Measurements from ENCODE around the gene LRRC58.
"Not testable (repeated sequence)": the region's sequence is repeated elsewhere in the genome, so short reads cannot be mapped to it uniquely, and the experiment has no call there.

The LRRC58 gene

GRCh38 chr3:120291552-120291951 lies 57.6 kb downstream of the LRRC58 start:
- not testable (repeated sequence) for H4K8ac ChIP-seq (ENCODE audit: low read length); H3K4me3 ChIP-seq (ENCODE audit: insufficient read depth in 1 of 2, low read depth in 1 of 2, low read length in 2 of 2); H3K23ac ChIP-seq (ENCODE audit: low read length in 2 of 2); H2BK5ac ChIP-seq (ENCODE audit: low read depth, low read length, poor library complexity, severe bottlenecking); H3K14ac ChIP-seq (ENCODE audit: low read length in 2 of 2); H3K9ac ChIP-seq (ENCODE audit: low read length); H3K4me2 ChIP-seq (ENCODE audit: low read length, poor library complexity, severe bottlenecking); H3K27ac ChIP-seq (ENCODE audit: low read length, poor library complexity, severe bottlenecking); H3K18ac ChIP-seq (ENCODE audit: low read depth in 1 of 2, low read length in 2 of 2); H2AFZ ChIP-seq (ENCODE audit: low read depth, low read length); H3K36me3 ChIP-seq (ENCODE audit: control insufficient read depth in 1 of 2, insufficient read depth in 2 of 2, low read depth in 1 of 2, low read length in 2 of 2); H2BK120ac ChIP-seq (ENCODE audit: low read depth, low read length); DNase-seq; H2AK5ac ChIP-seq (ENCODE audit: low read length, severe bottlenecking); H2BK12ac ChIP-seq (ENCODE audit: low read length in 2 of 2); H2BK15ac ChIP-seq (ENCODE audit: low read depth, poor library complexity, severe bottlenecking); H3K79me1 ChIP-seq (replicated peaks; ENCODE audit: low read length, poor library complexity, severe bottlenecking); H3K4ac ChIP-seq (ENCODE audit: low read depth in 1 of 2, low read length in 2 of 2); H3K4me1 ChIP-seq (ENCODE audit: control insufficient read depth, insufficient read depth, low read depth, low read length); H4K91ac ChIP-seq (ENCODE audit: low read length); H3K27me3 ChIP-seq (ENCODE audit: control insufficient read depth in 1 of 2, insufficient read depth in 1 of 2, low read length in 2 of 2)
- H3K9me3 ChIP-seq (ENCODE audit: control insufficient read depth, low read length), result peaks cover 16% of the 10 kb centered on the region
- WGBS, result 89% methylated on average over 2 of the region's 2 CpGs

DNA sequence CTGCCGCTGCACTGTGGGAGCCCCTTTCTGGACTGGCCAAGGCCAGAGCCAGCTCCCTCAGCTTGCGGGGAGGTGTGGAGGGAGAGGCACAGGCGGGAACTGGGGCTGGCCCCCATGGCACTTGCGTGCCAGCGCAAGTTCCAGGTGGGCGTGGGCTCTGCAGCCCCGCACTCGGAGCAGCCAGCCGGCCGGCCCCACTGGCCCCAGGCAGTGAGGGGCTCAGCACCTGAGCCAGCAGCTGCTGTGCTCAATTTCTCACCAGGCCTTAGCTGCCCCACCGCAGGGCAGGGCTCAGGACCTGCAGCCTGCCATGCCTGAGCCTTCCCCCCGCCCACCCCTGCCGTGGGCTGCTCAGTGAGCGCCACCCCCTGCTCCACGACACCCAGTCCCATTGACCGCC lies 59.5 kb downstream of the LRRC58 start:
- Histone ChIP-seq H3K9ac (ENCODE audit: low read length) (no peak overlapping the region), H4K91ac (ENCODE audit: low read length) (no peak overlapping the region), H2AK5ac (ENCODE audit: low read length, severe bottlenecking) (no peak overlapping the region), H3K27ac (ENCODE audit: low read length, poor library complexity, severe bottlenecking) (no peak overlapping the region), H3K27me3 (ENCODE audit: control insufficient read depth in 1 of 2, insufficient read depth in 1 of 2, low read length in 2 of 2) (peaks cover 5 to 12% of the 10 kb centered on the region in 2 experiments), H2BK15ac (ENCODE audit: low read depth, poor library complexity, severe bottlenecking) (no peak overlapping the region), H3K4me1 (ENCODE audit: control insufficient read depth, insufficient read depth, low read depth, low read length) (peaks cover 7% of the 10 kb centered on the region), H2BK5ac (ENCODE audit: low read depth, low read length, poor library complexity, severe bottlenecking) (no peak overlapping the region), H3K4me3 (ENCODE audit: insufficient read depth in 1 of 2, low read depth in 1 of 2, low read length in 2 of 2) (no peak overlapping the region), H2BK12ac (ENCODE audit: low read length in 2 of 2) (no peak overlapping the region), H3K4me2 (ENCODE audit: low read length, poor library complexity, severe bottlenecking) (no peak overlapping the region), H3K4ac (ENCODE audit: low read depth in 1 of 2, low read length in 2 of 2) (no peak overlapping the region), H3K14ac (ENCODE audit: low read length in 2 of 2) (no peak overlapping the region), H2BK120ac (ENCODE audit: low read depth, low read length) (no peak overlapping the region), H4K8ac (ENCODE audit: low read length) (no peak overlapping the region), H3K18ac (ENCODE audit: low read depth in 1 of 2, low read length in 2 of 2) (no peak overlapping the region), H3K23ac (ENCODE audit: low read length in 2 of 2) (no peak overlapping the region), H3K9me3 (ENCODE audit: control insufficient read depth, low read length) (peaks cover 16% of the 10 kb centered on the region), H3K36me3 (ENCODE audit: control insufficient read depth in 1 of 2, insufficient read depth in 2 of 2, low read depth in 1 of 2, low read length in 2 of 2) (no peaks in the 10 kb centered on the region), H3K79me1 (replicated peaks; ENCODE audit: low read length, poor library complexity, severe bottlenecking) (no peaks in the 10 kb centered on the region), H2AFZ (ENCODE audit: low read depth, low read length) (no peak overlapping the region)
- WGBS, result 96% methylated on average over 16 of the region's 16 CpGs
- DNase-seq, result no peak

- H2BK12ac ChIP-seq (ENCODE audit: low read length in 2 of 2), result no peak overlapping the region
- H3K36me3 ChIP-seq (ENCODE audit: control insufficient read depth in 1 of 2, insufficient read depth in 2 of 2, low read depth in 1 of 2, low read length in 2 of 2), result no peaks in the 10 kb centered on the region
- no peak overlapping the region for H3K9ac ChIP-seq (ENCODE audit: low read length)
- H2BK15ac ChIP-seq (ENCODE audit: low read depth, poor library complexity, severe bottlenecking), result no peak overlapping the region
- peaks cover 8% of the 10 kb centered on the region for H3K4me1 ChIP-seq (ENCODE audit: control insufficient read depth, insufficient read depth, low read depth, low read length)
- H2BK120ac ChIP-seq (ENCODE audit: low read depth, low read length), result no peak overlapping the region
- no peak overlapping the region for H2BK5ac ChIP-seq (ENCODE audit: low read depth, low read length, poor library complexity, severe bottlenecking)
- no peak overlapping the region for H3K4me2 ChIP-seq (ENCODE audit: low read length, poor library complexity, severe bottlenecking)
- no peaks in the 10 kb centered on the region for H3K79me1 ChIP-seq (replicated peaks; ENCODE audit: low read length, poor library complexity, severe bottlenecking)
- H3K27ac ChIP-seq (ENCODE audit: low read length, poor library complexity, severe bottlenecking), result no peak overlapping the region
- H3K14ac ChIP-seq (ENCODE audit: low read length in 2 of 2), result no peak overlapping the region
- DNase-seq, result no peak
- H4K8ac ChIP-seq (ENCODE audit: low read length), result no peak overlapping the region
- H3K4ac ChIP-seq (ENCODE audit: low read depth in 1 of 2, low read length in 2 of 2), result no peak overlapping the region
- no peak overlapping the region for H2AFZ ChIP-seq (ENCODE audit: low read depth, low read length)
- no peak overlapping the region for H3K4me3 ChIP-seq (ENCODE audit: insufficient read depth in 1 of 2, low read depth in 1 of 2, low read length in 2 of 2)
- H3K18ac ChIP-seq (ENCODE audit: low read depth in 1 of 2, low read length in 2 of 2), result no peak overlapping the region
- H3K27me3 ChIP-seq (ENCODE audit: control insufficient read depth in 1 of 2, insufficient read depth in 1 of 2, low read length in 2 of 2), result peaks cover 14 to 15% of the 10 kb centered on the region in 2 experiments
- no peak overlapping the region for H4K91ac ChIP-seq (ENCODE audit: low read length)
- WGBS, result 91% methylated on average over 2 of the region's 2 CpGs
- no peak overlapping the region for H2AK5ac ChIP-seq (ENCODE audit: low read length, severe bottlenecking)
- no peaks in the 10 kb centered on the region for H3K9me3 ChIP-seq (ENCODE audit: control insufficient read depth, low read length)
- H3K23ac ChIP-seq (ENCODE audit: low read length in 2 of 2), result no peak overlapping the region
Observed at GRCh38 chr3:120286465-120286864, 62.7 kb downstream of the LRRC58 start.

DNA sequence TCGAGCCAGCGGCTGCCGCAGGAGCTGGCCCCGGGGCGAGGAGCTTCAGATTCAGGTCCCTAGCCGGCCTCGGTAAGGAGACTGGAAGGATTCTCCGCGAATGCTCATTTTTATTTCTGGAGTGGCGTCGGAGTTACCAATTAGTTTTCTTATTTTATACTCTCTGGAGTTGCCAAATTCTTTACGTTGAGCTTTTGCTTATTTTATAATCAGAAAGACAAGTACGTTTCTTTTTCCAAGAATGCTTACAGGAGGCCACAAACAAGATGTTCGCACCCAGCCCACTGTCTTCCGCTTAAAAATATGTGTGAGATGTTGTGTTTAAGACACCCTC lies 63.7 kb downstream of the LRRC58 start:
- H3K18ac ChIP-seq (ENCODE audit: low read depth in 1 of 2, low read length in 2 of 2), result no peak overlapping the region
- no peak overlapping the region for H3K14ac ChIP-seq (ENCODE audit: low read length in 2 of 2)
- 51% methylated on average over 15 of the region's 15 CpGs for WGBS
- no peak overlapping the region for H2BK15ac ChIP-seq (ENCODE audit: low read depth, poor library complexity, severe bottlenecking)
- H3K4me2 ChIP-seq (ENCODE audit: low read length, poor library complexity, severe bottlenecking), result peak overlapping the region; percentile 89
- H3K23ac ChIP-seq (ENCODE audit: low read length in 2 of 2), result no peak overlapping the region
- H4K8ac ChIP-seq (ENCODE audit: low read length), result no peak overlapping the region
- H2BK12ac ChIP-seq (ENCODE audit: low read length in 2 of 2), result no peak overlapping the region
- H3K9ac ChIP-seq (ENCODE audit: low read length), result peak overlapping the region; percentile 82
- H3K27ac ChIP-seq (ENCODE audit: low read length, poor library complexity, severe bottlenecking), result no peak overlapping the region
- H3K4me3 ChIP-seq (ENCODE audit: insufficient read depth in 1 of 2, low read depth in 1 of 2, low read length in 2 of 2), result peak overlapping the region; percentile 62 to 85
- no peaks in the 10 kb centered on the region for H3K36me3 ChIP-seq (ENCODE audit: control insufficient read depth in 1 of 2, insufficient read depth in 2 of 2, low read depth in 1 of 2, low read length in 2 of 2)
- H2BK5ac ChIP-seq (ENCODE audit: low read depth, low read length, poor library complexity, severe bottlenecking), result peak overlapping the region; percentile 59
- H4K91ac ChIP-seq (ENCODE audit: low read length), result no peak overlapping the region
- H3K9me3 ChIP-seq (ENCODE audit: control insufficient read depth, low read length), result no peaks in the 10 kb centered on the region
- DNase-seq, result no peak
- no peak overlapping the region for H2AFZ ChIP-seq (ENCODE audit: low read depth, low read length)
- H3K79me1 ChIP-seq (replicated peaks; ENCODE audit: low read length, poor library complexity, severe bottlenecking), result no peaks in the 10 kb centered on the region
- no peak overlapping the region for H2BK120ac ChIP-seq (ENCODE audit: low read depth, low read length)
- H2AK5ac ChIP-seq (ENCODE audit: low read length, severe bottlenecking), result no peak overlapping the region
- peaks cover 8% of the 10 kb centered on the region for H3K4me1 ChIP-seq (ENCODE audit: control insufficient read depth, insufficient read depth, low read depth, low read length)
- peaks cover 14 to 15% of the 10 kb centered on the region in 2 experiments for H3K27me3 ChIP-seq (ENCODE audit: control insufficient read depth in 1 of 2, insufficient read depth in 1 of 2, low read length in 2 of 2)
- no peak overlapping the region for H3K4ac ChIP-seq (ENCODE audit: low read depth in 1 of 2, low read length in 2 of 2)

Measured in mesenchymal stem cell (in vitro differentiated cells and primary cell).